OCI-LY7 (cell line): ENCODE data around the gene UBE2L6. TPM values are rescaled to one million over a fixed set of nuclear protein-coding genes. Genes with fewer than 3 reads are reported as not detected.

Source experiments
- BruUV-seq: library from RNA; stranded (reverse); fragments of 400-500 nt; replicated peaks from 2 replicates; lab custom pipeline; 2021; lab: Mats Ljungman, UMichigan
- CTCF ChIA-PET: fragments of 300-600 bp; sonication (Branson Sonifier 250); formaldehyde crosslinking; loops from one replicate; lab custom pipeline; 2022; ENCODE audit warnings: antibody characterized with exemption; ENCODE audit not compliant: unreplicated experiment; lab: Charles Lee
- POLR2A ChIA-PET: fragments of 300-600 bp; sonication (Branson Sonifier 250); formaldehyde crosslinking; loops from one replicate; lab custom pipeline; 2022; ENCODE audit warnings: antibody characterized with exemption; lab: Charles Lee
- DNase-seq: peaks from one replicate; pipeline ENCODE4 v3.0.0-alpha.2; 2015; ENCODE audit warnings: low spot score
- H2AFZ ChIP-seq: fragments of 200-600 bp; sonication (generic), shearing (Covaris generic); 2 replicates; pipeline ENCODE4 v1.6.1; 2014; ENCODE audit warnings: mild to moderate bottlenecking, antibody characterized with exemption, low read length, moderate library complexity
- H3K27ac ChIP-seq: fragments of 200-600 bp; sonication (generic); 2 replicates; pipeline ENCODE4 v1.5.1; 2014; ENCODE audit warnings: mixed run types, low read depth, mild to moderate bottlenecking, moderate library complexity, low read length, inconsistent platforms; ENCODE audit not compliant: poor library complexity, severe bottlenecking
- H3K36me3 ChIP-seq: fragments of 200-600 bp; sonication (generic); 2 replicates; pipeline ENCODE4 v1.6.1; 2014; ENCODE audit warnings: mild to moderate bottlenecking, antibody characterized with exemption, low read length, moderate library complexity, mixed read lengths; ENCODE audit not compliant: insufficient read depth
- H3K4me1 ChIP-seq: fragments of 200-600 bp; sonication (generic); 2 replicates; pipeline ENCODE4 v1.5.1; 2014; ENCODE audit warnings: mild to moderate bottlenecking, low read length; ENCODE audit not compliant: insufficient read depth, poor library complexity, severe bottlenecking
- H3K4me2 ChIP-seq: fragments of 200-600 bp; sonication (generic); 2 replicates; pipeline ENCODE4 v1.6.1; 2014; ENCODE audit warnings: mild to moderate bottlenecking, low read length
- H3K4me3 ChIP-seq: fragments of 200-600 bp; sonication (generic); 2 replicates; pipeline ENCODE4 v1.5.1; 2014; ENCODE audit warnings: mild to moderate bottlenecking, low read depth, low read length; ENCODE audit not compliant: poor library complexity, severe bottlenecking
- H3K79me2 ChIP-seq: fragments of 200-600 bp; sonication (generic); 2 replicates; pipeline ENCODE4 v1.6.1; 2016; ENCODE audit warnings: low read depth, mild to moderate bottlenecking, low read length, moderate library complexity, mixed read lengths; ENCODE audit not compliant: insufficient read depth
- H3K9me2 ChIP-seq: fragments of 200-600 bp; sonication (generic); 2 replicates; pipeline ENCODE4 v1.6.1; 2016; ENCODE audit warnings: mild to moderate bottlenecking, low read length, mixed read lengths; ENCODE audit not compliant: insufficient read depth
- H3K9me3 ChIP-seq: fragments of 200-600 bp; sonication (generic); 2 replicates; pipeline ENCODE4 v1.6.1; 2014; ENCODE audit warnings: mild to moderate bottlenecking, mixed run types, low read length, mixed read lengths
- H4K20me1 ChIP-seq: fragments of 200-600 bp; sonication (generic); 2 replicates; pipeline ENCODE4 v1.6.1; 2014; ENCODE audit warnings: mild to moderate bottlenecking, antibody characterized with exemption, low read length, moderate library complexity, mixed read lengths; ENCODE audit not compliant: insufficient read depth
- CTCF ChIP-seq: fragments of 200-600 bp; sonication (generic); conservative IDR thresholded peaks from 2 replicates; pipeline ENCODE4 v1.5.1; 2014; ENCODE audit warnings: mild to moderate bottlenecking, antibody characterized with exemption, low read length, moderate library complexity, mixed read lengths
- EZH2phosphoT487 ChIP-seq: fragments of 200-600 bp; sonication (generic); IDR thresholded peaks from 2 replicates; pipeline ENCODE4 v1.6.1; 2018; ENCODE audit warnings: low read depth, borderline replicate concordance, mild to moderate bottlenecking, mixed run types, antibody characterized with exemption, low read length, moderate library complexity, mixed read lengths
- intact Hi-C: fragments of 100-400 bp; cut with micrococcal nuclease; formaldehyde crosslinking; loops from one replicate; pipeline ENCODE4 v1.10.0; 2022; ENCODE audit not compliant: unreplicated experiment
- total RNA-seq, 2 experiments: library from RNA; depleted of rRNA in 1 of 2; stranded (reverse); fragments of >200 nt in 1 of 2; shearing (Covaris generic) in 1 of 2; gene quantifications; 2 replicates each; pipeline ENCODE4 v1.2.3, GENCODE V29; 2014 to 2022

Gene UBE2L6
- total RNA-seq, 2 experiments from 2014 or later: 51.7 to 68.9 TPM

GRCh38 chr11:57530596-57531507 is 36.6 kb downstream of the UBE2L6 start, which contains the start of gene TIMM10:
Gene TIMM10 (minus strand): TSS chr11:57530754. CDS start chr11:57530189, 565 bp downstream.
- peak; percentile 99 for DNase-seq
- intact Hi-C loops: loop anchor here (1.0 to 5.0 kb wide), 6 partner anchors 36 to 210 kb away; partner anchors contain the start of genes MED19, SELENOH, TMX2 and UBE2L6
- CTCF ChIA-PET: interaction anchor here (1.3 to 1.7 kb wide), 2 partner anchors 38 to 73 kb away, joined by 4 to 5 read pairs; no protein-coding TSS in a partner anchor
- Histone ChIP-seq H3K9me3 (no peaks in the 10 kb centered on the region), H3K27ac (peak within 1 kb of the TSS; percentile 74), H4K20me1 (0 out of 2 replicates have a peak, but pooled peaks cover 13% of the 10 kb centered on the region), H3K4me3 (peak within 1 kb of the TSS; percentile 97), H3K9me2 (no peaks in the 10 kb centered on the region), H3K4me1 (peaks cover 31% of the 10 kb centered on the region), H3K4me2 (peak within 1 kb of the TSS; percentile 93), H3K79me2 (peaks cover 32% of the 10 kb centered on the region), H2AFZ (peak within 1 kb of the TSS; percentile 96), H3K36me3 (peaks cover 41% of the 10 kb centered on the region)
- POLR2A ChIA-PET: interaction anchor here (0.6 to 7.2 kb wide), 6 partner anchors 12 to 118 kb away, joined by 3 to 56 read pairs (median 3); partner anchors contain the start of gene SLC43A1
- BruUV-seq: TSS peak; percentile 93
- TF ChIP-seq EZH2phosphoT487 (no peak), CTCF (peak; percentile 32)

GRCh38 chr11:57530215-57530595 is 37.3 kb downstream of the UBE2L6 start:
- H3K9me2 ChIP-seq: no peaks in the 10 kb centered on the region
- TF ChIP-seq CTCF: no peak
- no peak for TF ChIP-seq EZH2phosphoT487
- peak overlapping the region; percentile 65 for H3K27ac ChIP-seq
- H4K20me1 ChIP-seq: 0 out of 2 replicates have a peak, but pooled peaks cover 13% of the 10 kb centered on the region
- H3K4me2 ChIP-seq: peak overlapping the region; percentile 93
- CTCF ChIA-PET: interaction anchor here (1.7 to 6.1 kb wide), 2 partner anchors 37 to 73 kb away, joined by 4 to 60 read pairs; no protein-coding TSS in a partner anchor
- peaks cover 31% of the 10 kb centered on the region for H3K4me1 ChIP-seq
- no TSS peak for BruUV-seq
- POLR2A ChIA-PET: interaction anchor here (1.0 to 7.2 kb wide), 3 partner anchors 12 to 37 kb away, joined by 3 to 56 read pairs (median 34); partner anchors contain the start of gene SLC43A1
- H3K9me3 ChIP-seq: no peaks in the 10 kb centered on the region
- H3K36me3 ChIP-seq: peaks cover 47% of the 10 kb centered on the region
- peak overlapping the region; percentile 29; the same call in 1 of the 2 replicates for H2AFZ ChIP-seq
- H3K4me3 ChIP-seq: peak overlapping the region; percentile 97
- DNase-seq: peak; percentile 25
- peaks cover 32% of the 10 kb centered on the region for H3K79me2 ChIP-seq
- intact Hi-C loops: loop anchor here (1.0 to 5.0 kb wide), 6 partner anchors 37 to 211 kb away; partner anchors contain the start of genes MED19, SELENOH, TMX2 and UBE2L6
